Measurements from ENCODE around the gene FAM47B.

The FAM47B gene

DNA sequence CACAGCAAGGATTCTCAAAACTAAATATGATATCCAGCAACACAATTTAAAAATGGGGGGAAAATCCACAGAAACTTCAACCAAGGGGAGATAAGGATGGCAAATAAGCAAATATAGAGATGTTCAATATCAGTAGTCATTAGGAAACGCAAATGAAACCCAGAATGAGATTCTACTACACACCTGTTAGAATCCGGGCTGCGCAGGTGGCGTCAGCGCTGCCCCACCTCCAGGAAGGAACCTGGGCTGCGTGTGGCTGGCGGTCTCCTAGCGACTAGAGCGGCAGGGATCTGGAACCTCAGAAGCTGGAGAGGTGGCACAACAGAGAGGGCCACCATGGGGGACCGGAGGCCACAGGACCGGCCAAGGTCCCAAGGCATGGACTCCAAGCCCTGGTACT is at the start of gene FAM47B:
FAM47B (plus strand) TSS at position 301 of the 400 bp plus-strand sequence; CDS start at position 337, 36 bp downstream.
- DNase-seq, result no peak

DNA sequence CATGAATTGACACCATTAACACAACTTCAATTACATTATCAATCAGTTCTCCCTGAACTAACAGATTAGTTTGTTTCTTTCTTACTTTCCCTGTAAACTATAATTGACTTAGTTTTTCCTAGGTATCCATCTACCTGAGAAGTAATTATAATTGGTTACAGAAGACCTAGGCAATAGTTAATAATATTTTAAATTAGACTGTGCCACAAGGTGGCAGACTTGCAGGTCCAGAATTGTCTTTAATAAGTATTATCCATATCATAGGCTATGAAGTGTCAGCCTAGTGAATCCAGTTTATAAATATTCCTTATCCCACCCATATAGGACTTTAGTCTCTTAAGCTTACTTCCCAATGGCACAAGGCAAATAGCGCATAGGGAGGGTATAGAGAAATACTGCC is 48.9 kb upstream of the FAM47B start:
- DNase-seq, result no peak

- DNase-seq, result no peak
Observed at GRCh38 chrX:34900691-34901090, 41.9 kb upstream of the FAM47B start.

DNA sequence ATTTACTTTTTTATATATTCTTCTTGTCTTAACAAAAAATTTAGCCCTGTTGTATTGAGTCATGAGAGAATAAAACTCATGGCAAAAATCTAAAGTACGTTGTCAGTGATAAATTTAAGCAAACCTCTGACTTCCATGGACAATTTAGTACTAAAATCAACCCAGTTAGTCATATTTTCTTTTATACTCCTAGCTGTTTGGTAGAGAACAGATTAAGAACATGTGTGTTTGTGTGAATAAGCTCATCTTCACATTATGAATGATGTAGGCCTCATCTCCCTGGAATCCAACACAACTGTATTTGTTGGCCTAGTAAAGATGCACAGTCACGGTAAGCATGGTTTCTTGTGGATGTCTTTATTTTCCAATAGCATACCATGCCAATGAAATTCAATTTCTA is 40.8 kb upstream of the FAM47B start:
- no peak for DNase-seq

DNA sequence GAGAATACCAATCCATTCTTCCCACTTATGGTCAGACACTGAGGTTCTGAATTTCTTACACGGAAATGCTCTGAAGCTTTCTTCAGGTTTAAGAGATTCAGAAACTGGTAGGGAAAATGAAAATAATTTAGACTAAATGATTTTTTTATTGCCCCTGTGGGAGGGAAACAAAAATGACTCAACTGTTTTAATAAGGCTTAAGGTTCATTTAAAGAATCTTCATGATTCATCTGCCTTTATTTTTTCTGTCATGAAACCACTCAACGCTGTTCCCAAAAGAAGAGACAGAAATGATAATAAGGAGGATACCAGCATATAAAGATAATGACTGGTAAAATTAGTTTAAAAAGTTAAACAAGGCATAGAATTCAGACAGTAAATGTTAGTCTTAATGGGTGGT is 39.3 kb upstream of the FAM47B start:
- DNase-seq, result peak; percentile 47

DNA sequence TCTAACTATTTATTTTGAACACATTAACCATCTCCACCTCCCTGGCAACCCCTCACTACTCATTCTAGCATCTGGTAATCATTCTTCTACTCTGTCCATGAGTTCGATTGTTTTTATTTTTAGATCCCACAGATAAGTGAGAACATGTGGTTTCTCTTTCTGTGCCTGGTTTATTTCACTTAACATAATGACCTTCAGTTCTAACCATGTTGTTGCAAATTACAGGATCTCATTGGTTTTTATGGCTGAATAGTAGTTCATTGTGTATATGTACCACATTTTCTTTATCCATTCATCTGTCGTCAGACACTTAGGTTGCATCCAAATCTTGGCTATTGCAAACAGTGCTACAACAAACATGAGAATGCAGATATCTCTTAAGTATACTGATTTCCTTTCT is 33.4 kb upstream of the FAM47B start:
- no peak for DNase-seq

DNA sequence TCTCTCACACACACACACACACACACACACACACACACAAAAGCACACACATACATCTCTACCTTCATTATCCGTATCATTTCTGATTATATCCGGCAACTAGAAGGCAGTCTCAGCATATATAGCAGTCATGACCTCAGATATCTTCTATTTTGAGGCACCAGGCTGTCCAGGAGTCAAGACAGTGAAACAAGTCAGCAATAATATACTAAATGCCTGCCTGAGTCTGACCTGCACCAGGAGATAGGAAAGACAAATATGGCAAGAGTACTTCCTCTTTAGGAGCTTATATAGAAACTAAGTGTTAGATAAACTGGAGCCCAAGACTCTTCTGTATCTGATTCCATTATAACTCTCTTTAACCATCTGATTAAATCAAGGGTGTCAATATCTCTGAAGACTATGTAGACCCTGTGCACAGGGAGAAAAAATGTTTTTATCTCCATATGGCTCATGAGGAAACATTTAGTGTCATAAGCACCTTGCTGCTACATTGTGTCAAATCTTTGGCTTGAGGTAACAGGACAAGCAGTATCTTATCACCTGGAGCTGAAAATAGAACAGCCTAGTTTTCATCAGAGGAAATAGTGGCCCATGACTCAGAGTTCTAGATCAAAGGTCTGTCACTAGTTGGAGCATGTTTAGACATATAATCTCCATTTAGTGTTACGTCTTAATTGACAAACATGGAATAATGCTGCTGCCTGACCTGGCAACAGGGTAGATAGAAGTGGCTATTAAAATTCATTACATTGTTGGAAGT is 27.0 kb upstream of the FAM47B start:
- DNase-seq, result no peak

DNA sequence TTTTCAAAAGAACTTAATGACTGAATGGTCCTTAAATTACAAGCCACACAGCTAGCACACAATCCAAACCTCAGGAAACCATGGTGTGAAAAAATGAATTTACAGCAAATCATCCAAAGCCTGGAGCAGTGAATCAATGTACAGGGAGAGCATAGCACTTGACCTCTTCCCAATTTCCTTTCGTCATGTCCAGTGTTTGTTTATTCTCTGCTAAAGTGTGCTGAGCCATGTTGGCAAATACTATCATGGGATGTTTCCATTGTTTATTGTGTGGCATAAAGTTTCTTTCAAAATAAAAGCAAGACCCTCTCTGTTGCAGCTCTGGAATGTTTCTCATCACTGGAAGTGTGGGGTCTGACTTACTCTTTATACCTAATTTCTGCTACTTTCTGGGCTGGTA is 25.4 kb upstream of the FAM47B start:
- DNase-seq, result no peak

DNA sequence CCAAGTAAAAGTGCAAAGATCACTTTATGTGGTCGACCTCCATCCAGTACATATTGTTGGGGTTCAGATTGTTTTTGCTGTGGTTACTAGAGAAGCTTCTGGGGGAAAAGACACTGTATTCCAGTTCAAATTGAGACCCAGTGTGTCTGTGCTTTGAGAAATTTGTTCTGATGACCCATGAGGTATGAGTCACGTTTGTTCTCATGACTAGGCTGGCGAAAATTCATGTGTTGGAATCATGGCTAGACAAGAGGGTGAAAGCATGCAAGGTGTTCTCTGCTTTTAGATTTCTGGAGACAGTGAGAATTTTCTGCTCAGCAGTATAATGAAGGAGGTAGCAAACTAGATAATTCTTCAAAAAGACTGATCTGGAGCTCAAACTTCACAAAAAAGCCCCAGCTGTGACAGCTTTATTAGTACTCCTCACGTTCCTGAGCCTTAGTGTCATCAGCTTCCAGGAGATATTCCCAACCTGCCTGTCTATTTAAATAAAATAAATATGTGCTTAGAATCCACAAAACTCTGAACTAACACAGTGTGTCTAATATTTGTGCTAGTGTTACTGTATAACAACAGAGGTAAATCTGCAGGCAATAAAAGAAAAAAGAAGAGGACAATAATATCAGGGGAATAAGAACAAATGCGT is 24.4 kb upstream of the FAM47B start:
- DNase-seq, result peak; percentile 60

- DNase-seq, result peak; percentile 65
Observed at GRCh38 chrX:34918856-34919255, 23.7 kb upstream of the FAM47B start.

DNA sequence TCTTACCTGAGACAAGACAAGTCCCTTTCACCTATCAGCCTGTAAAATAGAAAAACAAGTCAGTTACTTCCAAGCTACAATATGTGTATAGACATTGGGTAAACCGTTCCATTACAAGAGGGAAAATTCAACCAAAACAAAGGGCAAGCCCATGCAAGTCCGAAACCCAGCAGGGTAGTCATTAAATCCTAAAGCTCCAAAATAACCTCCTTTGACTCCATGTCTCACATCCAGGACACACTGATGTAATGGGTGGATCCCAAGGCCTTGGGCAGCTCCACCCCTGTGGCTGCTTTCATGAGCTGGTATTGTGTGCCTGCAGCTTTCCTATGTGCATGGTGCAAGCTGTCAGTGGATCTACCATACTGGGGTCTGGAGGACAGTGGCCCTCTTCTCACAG is 14.7 kb upstream of the FAM47B start:
- no peak for DNase-seq

DNA sequence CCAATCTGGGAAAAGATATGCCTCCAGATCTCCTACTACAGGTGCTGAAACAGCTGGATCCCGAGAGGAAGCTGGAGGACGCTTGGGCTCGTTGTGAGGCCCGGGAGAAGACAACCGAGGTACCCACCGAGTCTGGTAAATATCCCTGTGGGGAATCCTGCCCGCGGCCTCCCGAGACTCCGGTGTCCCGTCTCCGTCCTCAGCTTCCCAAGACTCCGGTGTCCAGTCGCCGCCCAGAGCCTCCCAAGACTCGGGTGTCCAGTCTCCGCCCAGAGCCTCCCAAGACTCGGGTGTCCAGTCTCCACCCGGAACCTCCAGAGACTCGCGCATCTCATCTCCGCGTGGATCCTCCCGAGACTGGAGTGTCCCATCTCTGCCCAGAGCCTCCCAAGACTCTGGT is 639 bp downstream of the FAM47B start:
- DNase-seq, result no peak

DNA sequence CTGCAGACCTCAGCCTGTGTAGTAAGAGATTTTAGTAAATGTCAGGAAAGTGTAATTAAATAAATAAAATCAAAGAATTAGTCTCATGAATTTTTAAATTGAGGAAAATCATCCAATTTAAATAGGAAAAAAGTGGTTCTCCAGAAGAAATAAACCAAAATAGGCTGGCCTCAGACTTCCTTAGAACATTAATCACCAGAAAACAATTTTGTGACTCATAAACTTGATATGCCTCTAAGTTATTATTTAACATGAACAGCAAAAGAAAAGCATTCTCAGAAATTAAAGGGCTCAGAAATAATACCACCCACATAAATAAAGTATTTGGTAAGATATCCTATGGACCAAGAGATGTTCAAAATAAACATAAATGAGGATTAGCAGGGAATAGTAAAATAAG is 14.3 kb downstream of the FAM47B start:
- DNase-seq, result peak; percentile 57

GRCh38 chrX:34961662-34962061 is 19.1 kb downstream of the FAM47B start:
- DNase-seq, result no peak

GRCh38 chrX:34972206-34972605 is 29.6 kb downstream of the FAM47B start:
- DNase-seq, result no peak

DNA sequence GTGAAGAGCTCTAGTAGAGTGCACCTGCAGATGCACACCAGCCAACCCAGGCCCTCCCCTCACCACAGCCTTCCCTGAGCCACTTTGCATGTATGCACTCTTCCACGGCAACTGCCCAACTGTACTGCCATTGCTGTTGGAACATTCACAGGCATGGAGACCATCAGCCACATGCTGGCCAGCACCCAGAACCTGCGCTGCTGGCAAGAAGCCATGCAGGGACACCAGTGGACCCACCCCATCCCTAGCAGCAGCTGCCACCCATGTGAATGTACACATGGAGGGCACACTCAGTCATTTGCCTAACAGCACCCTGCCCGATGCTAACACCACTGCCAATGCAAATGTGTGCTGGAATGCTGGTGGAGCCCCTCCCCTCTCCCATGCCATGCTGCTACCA is 35.6 kb downstream of the FAM47B start:
- no peak for DNase-seq

GRCh38 chrX:34987646-34988045 is 45.0 kb downstream of the FAM47B start:
- DNase-seq, result no peak

Data from EL (cell line).